Adrenal gland (tissue), 5 donors: ENCODE measurements around the gene DCAF6.

ENCODE experiments used
- CTCF ChIP-seq, 6 experiments: fragments of 450-650 bp in 4 of 6; fragments of 200-600 bp in 2 of 6; sonication (generic) in 1 of 6; IDR thresholded peaks; 1 replicate in 5 of 6; 2 replicates in 1 of 6; pipeline versions ENCODE4 v1.5.1 to v1.8.0; 2016 to 2021; ENCODE audit warnings: antibody characterized with exemption in 6 of 6, mild to moderate bottlenecking in 2 of 6, moderate library complexity in 1 of 6
- POLR2A ChIP-seq, 2 donors: fragments of 450-650 bp; IDR thresholded peaks; one replicate each; pipeline ENCODE4 v1.6.1; 2017; ENCODE audit warnings: antibody characterized with exemption in 2 of 2, mild to moderate bottlenecking in 2 of 2, moderate library complexity in 1 of 2
- donor health status: DM: no; HTN: no; CAD: no.

DNA sequence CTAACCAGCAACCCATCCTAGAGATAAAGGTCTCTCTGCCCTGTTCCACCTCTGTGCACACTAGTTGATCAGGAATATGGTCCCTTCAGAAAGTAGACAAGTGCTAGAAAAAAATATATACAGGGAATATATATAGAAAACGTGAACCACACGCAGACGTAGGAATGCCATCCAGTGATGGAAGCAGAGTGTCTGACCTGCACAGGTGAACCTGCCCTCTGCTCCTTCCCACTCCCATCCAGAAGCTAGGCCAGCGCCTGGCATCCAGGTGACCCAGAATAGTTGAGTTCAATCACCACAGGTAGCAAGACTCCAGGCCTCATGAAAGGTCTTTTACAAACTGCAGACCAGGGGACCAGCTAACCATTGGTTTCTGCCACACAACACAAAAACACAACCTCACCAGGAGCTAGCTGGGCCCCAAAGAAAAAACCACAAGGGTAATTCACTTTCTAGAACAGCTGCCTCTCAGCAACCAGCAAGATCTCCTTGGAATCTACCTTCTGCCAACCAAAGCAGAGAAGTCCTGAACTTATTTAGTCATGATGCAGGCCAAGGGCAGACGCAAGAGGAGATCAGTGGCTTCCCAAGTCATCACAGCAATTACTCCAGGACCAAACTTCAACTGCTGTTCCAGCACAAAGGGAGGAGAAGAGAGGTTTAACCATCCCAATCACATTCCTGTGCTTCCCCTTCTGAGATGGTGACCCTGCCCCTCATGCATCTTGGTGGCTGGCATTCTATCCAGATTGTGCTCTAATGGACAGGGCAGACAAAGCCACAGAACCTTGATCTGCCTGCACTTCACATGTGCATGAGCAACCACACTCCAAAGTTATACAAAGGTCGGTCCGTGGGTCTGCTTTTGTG, 147.2 kb downstream of the DCAF6 start:
- TF ChIP-seq CTCF (IDR thresholded peaks at IDR 0.05), result no peak
- TF ChIP-seq POLR2A (IDR thresholded peaks at IDR 0.05), result no peak
